ENCODE data around the gene MYRIP. TPM values are rescaled to one million over a fixed set of nuclear protein-coding genes. Genes with fewer than 3 reads are reported as not detected.

MYRIP gene
- total RNA-seq, 1 experiment from 2014 or later: 1.6 TPM

DNA sequence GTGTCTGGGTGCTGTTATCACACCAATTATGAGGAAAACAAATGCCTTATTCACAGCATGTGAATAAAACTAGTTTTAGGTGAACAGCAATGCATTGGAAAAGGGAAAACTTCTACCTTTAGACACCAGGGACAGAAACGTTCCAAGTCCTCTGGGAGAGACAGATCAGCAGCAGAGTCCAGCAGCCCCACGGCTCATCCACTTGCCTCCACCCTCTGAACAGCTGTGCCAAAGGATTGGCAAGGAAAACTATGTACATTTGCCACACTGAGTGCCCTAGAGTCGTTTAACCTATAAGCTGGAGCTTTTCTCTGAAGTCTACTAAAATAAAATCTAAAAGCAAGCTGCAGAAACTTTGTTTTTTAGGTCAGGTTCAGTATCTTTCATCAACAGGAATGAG, 392.4 kb downstream of the MYRIP start (continued):
- TF ChIP-seq SP1 (CRISPR knock-in tag; conservative IDR thresholded peaks at IDR 0.05): no peak
- TF ChIP-seq FOXP1 (CRISPR knock-in tag; IDR thresholded peaks at IDR 0.05; ENCODE audit: borderline replicate concordance): no peak
- TF ChIP-seq HMGA2 (CRISPR knock-in tag; IDR thresholded peaks at IDR 0.05): no peak
- TF ChIP-seq, protein P1, sequence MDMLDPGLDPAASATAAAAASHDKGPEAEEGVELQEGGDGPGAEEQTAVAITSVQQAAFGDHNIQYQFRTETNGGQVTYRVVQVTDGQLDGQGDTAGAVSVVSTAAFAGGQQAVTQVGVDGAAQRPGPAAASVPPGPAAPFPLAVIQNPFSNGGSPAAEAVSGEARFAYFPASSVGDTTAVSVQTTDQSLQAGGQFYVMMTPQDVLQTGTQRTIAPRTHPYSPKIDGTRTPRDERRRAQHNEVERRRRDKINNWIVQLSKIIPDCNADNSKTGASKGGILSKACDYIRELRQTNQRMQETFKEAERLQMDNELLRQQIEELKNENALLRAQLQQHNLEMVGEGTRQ (CRISPR knock-in tag; IDR thresholded peaks at IDR 0.05): no peak
- TF ChIP-seq MYBL2 (CRISPR knock-in tag; IDR thresholded peaks at IDR 0.05): no peak
- TF ChIP-seq, protein P2, sequence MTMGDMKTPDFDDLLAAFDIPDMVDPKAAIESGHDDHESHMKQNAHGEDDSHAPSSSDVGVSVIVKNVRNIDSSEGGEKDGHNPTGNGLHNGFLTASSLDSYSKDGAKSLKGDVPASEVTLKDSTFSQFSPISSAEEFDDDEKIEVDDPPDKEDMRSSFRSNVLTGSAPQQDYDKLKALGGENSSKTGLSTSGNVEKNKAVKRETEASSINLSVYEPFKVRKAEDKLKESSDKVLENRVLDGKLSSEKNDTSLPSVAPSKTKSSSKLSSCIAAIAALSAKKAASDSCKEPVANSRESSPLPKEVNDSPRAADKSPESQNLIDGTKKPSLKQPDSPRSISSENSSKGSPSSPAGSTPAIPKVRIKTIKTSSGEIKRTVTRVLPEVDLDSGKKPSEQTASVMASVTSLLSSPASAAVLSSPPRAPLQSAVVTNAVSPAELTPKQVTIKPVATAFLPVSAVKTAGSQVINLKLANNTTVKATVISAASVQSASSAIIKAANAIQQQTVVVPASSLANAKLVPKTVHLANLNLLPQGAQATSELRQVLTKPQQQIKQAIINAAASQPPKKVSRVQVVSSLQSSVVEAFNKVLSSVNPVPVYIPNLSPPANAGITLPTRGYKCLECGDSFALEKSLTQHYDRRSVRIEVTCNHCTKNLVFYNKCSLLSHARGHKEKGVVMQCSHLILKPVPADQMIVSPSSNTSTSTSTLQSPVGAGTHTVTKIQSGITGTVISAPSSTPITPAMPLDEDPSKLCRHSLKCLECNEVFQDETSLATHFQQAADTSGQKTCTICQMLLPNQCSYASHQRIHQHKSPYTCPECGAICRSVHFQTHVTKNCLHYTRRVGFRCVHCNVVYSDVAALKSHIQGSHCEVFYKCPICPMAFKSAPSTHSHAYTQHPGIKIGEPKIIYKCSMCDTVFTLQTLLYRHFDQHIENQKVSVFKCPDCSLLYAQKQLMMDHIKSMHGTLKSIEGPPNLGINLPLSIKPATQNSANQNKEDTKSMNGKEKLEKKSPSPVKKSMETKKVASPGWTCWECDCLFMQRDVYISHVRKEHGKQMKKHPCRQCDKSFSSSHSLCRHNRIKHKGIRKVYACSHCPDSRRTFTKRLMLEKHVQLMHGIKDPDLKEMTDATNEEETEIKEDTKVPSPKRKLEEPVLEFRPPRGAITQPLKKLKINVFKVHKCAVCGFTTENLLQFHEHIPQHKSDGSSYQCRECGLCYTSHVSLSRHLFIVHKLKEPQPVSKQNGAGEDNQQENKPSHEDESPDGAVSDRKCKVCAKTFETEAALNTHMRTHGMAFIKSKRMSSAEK (CRISPR knock-in tag; IDR thresholded peaks at IDR 0.05; ENCODE audit: borderline replicate concordance): no peak
- TF ChIP-seq ZNF232 (CRISPR knock-in tag; IDR thresholded peaks at IDR 0.05): no peak
- TF ChIP-seq, protein P3, sequence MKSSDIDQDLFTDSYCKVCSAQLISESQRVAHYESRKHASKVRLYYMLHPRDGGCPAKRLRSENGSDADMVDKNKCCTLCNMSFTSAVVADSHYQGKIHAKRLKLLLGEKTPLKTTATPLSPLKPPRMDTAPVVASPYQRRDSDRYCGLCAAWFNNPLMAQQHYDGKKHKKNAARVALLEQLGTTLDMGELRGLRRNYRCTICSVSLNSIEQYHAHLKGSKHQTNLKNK (CRISPR knock-in tag; IDR thresholded peaks at IDR 0.05): no peak
- TF ChIP-seq JUN (CRISPR knock-in tag; IDR thresholded peaks at IDR 0.05): no peak

DNA sequence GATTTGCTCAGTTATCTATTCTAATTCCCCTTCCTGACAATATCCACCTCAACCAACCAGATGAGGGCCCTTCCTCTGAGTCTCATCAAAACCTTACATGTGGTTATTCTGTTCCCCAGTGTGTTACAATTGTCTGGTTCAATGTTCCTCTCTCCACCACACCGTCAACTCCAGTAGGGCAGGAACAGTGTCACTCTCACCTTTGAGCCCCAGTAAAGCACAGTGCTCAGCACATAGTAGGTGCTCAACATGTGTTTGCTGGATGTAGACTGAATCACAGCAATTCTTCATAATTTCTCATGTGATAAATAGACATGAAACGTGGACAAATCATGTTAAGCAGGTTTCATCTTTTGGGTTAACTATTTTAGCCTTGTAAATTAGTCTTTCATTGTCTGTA, 397.1 kb downstream of the MYRIP start:
- Mint-ChIP-seq H3K4me1 (peaks cover 5% of the 10 kb centered on the region), H3K9me3 (no peaks in the 10 kb centered on the region), H3K27ac (no peak overlapping the region), H3K36me3 (no peaks in the 10 kb centered on the region), H3K27me3 (ENCODE audit: low read depth) (no peaks in the 10 kb centered on the region), H3K4me3 (no peak overlapping the region)
- ATAC-seq: no peak
- no peak for DNase-seq (ENCODE audit: low spot score)
- POLR2A ChIA-PET: no interaction called here
- CTCF ChIA-PET: no interaction called here
- TF ChIP-seq ATF1 (CRISPR knock-in tag; IDR thresholded peaks at IDR 0.05) (no peak), ZNF423 (CRISPR knock-in tag; IDR thresholded peaks at IDR 0.05) (no peak), NR2C2 (CRISPR knock-in tag; IDR thresholded peaks at IDR 0.05) (no peak), TP53 (CRISPR knock-in tag; IDR thresholded peaks at IDR 0.05) (no peak), CBFB (CRISPR knock-in tag; IDR thresholded peaks at IDR 0.05; ENCODE audit: low read depth) (no peak), EMX1 (CRISPR knock-in tag; IDR thresholded peaks at IDR 0.05) (no peak), GABPB1 (CRISPR knock-in tag; IDR thresholded peaks at IDR 0.05) (no peak), NFYB (CRISPR knock-in tag; conservative IDR thresholded peaks at IDR 0.05; ENCODE audit: low read depth) (no peak), JAZF1 (CRISPR knock-in tag; IDR thresholded peaks at IDR 0.05) (no peak)
- TF ChIP-seq, protein P4, sequence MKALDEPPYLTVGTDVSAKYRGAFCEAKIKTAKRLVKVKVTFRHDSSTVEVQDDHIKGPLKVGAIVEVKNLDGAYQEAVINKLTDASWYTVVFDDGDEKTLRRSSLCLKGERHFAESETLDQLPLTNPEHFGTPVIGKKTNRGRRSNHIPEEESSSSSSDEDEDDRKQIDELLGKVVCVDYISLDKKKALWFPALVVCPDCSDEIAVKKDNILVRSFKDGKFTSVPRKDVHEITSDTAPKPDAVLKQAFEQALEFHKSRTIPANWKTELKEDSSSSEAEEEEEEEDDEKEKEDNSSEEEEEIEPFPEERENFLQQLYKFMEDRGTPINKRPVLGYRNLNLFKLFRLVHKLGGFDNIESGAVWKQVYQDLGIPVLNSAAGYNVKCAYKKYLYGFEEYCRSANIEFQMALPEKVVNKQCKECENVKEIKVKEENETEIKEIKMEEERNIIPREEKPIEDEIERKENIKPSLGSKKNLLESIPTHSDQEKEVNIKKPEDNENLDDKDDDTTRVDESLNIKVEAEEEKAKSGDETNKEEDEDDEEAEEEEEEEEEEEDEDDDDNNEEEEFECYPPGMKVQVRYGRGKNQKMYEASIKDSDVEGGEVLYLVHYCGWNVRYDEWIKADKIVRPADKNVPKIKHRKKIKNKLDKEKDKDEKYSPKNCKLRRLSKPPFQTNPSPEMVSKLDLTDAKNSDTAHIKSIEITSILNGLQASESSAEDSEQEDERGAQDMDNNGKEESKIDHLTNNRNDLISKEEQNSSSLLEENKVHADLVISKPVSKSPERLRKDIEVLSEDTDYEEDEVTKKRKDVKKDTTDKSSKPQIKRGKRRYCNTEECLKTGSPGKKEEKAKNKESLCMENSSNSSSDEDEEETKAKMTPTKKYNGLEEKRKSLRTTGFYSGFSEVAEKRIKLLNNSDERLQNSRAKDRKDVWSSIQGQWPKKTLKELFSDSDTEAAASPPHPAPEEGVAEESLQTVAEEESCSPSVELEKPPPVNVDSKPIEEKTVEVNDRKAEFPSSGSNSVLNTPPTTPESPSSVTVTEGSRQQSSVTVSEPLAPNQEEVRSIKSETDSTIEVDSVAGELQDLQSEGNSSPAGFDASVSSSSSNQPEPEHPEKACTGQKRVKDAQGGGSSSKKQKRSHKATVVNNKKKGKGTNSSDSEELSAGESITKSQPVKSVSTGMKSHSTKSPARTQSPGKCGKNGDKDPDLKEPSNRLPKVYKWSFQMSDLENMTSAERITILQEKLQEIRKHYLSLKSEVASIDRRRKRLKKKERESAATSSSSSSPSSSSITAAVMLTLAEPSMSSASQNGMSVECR (CRISPR knock-in tag; IDR thresholded peaks at IDR 0.05; ENCODE audit: borderline replicate concordance): no peak
- TF ChIP-seq, protein P5, sequence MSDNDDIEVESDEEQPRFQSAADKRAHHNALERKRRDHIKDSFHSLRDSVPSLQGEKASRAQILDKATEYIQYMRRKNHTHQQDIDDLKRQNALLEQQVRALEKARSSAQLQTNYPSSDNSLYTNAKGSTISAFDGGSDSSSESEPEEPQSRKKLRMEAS (CRISPR knock-in tag; IDR thresholded peaks at IDR 0.05): no peak
- TF ChIP-seq, protein P6, sequence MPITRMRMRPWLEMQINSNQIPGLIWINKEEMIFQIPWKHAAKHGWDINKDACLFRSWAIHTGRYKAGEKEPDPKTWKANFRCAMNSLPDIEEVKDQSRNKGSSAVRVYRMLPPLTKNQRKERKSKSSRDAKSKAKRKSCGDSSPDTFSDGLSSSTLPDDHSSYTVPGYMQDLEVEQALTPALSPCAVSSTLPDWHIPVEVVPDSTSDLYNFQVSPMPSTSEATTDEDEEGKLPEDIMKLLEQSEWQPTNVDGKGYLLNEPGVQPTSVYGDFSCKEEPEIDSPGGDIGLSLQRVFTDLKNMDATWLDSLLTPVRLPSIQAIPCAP (CRISPR knock-in tag; IDR thresholded peaks at IDR 0.05): no peak
- TF ChIP-seq, protein P7, sequence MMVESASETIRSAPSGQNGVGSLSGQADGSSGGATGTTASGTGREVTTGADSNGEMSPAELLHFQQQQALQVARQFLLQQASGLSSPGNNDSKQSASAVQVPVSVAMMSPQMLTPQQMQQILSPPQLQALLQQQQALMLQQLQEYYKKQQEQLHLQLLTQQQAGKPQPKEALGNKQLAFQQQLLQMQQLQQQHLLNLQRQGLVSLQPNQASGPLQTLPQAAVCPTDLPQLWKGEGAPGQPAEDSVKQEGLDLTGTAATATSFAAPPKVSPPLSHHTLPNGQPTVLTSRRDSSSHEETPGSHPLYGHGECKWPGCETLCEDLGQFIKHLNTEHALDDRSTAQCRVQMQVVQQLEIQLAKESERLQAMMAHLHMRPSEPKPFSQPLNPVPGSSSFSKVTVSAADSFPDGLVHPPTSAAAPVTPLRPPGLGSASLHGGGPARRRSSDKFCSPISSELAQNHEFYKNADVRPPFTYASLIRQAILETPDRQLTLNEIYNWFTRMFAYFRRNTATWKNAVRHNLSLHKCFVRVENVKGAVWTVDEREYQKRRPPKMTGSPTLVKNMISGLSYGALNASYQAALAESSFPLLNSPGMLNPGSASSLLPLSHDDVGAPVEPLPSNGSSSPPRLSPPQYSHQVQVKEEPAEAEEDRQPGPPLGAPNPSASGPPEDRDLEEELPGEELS (CRISPR knock-in tag; IDR thresholded peaks at IDR 0.05): no peak
- TF ChIP-seq, protein P8, sequence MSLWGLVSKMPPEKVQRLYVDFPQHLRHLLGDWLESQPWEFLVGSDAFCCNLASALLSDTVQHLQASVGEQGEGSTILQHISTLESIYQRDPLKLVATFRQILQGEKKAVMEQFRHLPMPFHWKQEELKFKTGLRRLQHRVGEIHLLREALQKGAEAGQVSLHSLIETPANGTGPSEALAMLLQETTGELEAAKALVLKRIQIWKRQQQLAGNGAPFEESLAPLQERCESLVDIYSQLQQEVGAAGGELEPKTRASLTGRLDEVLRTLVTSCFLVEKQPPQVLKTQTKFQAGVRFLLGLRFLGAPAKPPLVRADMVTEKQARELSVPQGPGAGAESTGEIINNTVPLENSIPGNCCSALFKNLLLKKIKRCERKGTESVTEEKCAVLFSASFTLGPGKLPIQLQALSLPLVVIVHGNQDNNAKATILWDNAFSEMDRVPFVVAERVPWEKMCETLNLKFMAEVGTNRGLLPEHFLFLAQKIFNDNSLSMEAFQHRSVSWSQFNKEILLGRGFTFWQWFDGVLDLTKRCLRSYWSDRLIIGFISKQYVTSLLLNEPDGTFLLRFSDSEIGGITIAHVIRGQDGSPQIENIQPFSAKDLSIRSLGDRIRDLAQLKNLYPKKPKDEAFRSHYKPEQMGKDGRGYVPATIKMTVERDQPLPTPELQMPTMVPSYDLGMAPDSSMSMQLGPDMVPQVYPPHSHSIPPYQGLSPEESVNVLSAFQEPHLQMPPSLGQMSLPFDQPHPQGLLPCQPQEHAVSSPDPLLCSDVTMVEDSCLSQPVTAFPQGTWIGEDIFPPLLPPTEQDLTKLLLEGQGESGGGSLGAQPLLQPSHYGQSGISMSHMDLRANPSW (CRISPR knock-in tag; conservative IDR thresholded peaks at IDR 0.05; ENCODE audit: low read depth): no peak
